Measurements from ENCODE around the gene GNG2.

DNA sequence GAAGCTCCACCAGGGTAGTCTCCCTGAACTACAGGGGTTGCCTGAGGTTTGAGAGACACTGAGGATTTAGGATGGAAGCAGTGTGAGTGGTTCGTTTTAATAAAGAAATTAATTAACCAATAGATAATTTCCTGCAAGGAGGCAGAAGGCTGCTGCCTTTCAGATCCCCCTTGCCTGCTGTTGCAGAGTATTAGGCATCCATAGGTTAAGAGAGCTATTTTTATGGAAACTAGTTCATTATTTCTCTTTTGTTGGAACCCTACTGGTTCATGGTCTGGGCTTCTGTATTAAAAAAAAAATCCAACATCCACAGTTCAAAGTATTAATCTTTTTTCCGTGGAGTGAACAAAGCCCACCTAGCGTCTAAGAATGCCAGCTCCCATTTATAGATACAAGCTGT is 78.4 kb downstream of the GNG2 start:
- TF ChIP-seq, protein P1, sequence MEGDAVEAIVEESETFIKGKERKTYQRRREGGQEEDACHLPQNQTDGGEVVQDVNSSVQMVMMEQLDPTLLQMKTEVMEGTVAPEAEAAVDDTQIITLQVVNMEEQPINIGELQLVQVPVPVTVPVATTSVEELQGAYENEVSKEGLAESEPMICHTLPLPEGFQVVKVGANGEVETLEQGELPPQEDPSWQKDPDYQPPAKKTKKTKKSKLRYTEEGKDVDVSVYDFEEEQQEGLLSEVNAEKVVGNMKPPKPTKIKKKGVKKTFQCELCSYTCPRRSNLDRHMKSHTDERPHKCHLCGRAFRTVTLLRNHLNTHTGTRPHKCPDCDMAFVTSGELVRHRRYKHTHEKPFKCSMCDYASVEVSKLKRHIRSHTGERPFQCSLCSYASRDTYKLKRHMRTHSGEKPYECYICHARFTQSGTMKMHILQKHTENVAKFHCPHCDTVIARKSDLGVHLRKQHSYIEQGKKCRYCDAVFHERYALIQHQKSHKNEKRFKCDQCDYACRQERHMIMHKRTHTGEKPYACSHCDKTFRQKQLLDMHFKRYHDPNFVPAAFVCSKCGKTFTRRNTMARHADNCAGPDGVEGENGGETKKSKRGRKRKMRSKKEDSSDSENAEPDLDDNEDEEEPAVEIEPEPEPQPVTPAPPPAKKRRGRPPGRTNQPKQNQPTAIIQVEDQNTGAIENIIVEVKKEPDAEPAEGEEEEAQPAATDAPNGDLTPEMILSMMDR (IDR thresholded peaks at IDR 0.05), result no peak
- TF ChIP-seq TAF1 (IDR thresholded peaks at IDR 0.05; ENCODE audit: borderline replicate concordance, low read depth, low read length), result no peak
- TF ChIP-seq, protein P2, sequence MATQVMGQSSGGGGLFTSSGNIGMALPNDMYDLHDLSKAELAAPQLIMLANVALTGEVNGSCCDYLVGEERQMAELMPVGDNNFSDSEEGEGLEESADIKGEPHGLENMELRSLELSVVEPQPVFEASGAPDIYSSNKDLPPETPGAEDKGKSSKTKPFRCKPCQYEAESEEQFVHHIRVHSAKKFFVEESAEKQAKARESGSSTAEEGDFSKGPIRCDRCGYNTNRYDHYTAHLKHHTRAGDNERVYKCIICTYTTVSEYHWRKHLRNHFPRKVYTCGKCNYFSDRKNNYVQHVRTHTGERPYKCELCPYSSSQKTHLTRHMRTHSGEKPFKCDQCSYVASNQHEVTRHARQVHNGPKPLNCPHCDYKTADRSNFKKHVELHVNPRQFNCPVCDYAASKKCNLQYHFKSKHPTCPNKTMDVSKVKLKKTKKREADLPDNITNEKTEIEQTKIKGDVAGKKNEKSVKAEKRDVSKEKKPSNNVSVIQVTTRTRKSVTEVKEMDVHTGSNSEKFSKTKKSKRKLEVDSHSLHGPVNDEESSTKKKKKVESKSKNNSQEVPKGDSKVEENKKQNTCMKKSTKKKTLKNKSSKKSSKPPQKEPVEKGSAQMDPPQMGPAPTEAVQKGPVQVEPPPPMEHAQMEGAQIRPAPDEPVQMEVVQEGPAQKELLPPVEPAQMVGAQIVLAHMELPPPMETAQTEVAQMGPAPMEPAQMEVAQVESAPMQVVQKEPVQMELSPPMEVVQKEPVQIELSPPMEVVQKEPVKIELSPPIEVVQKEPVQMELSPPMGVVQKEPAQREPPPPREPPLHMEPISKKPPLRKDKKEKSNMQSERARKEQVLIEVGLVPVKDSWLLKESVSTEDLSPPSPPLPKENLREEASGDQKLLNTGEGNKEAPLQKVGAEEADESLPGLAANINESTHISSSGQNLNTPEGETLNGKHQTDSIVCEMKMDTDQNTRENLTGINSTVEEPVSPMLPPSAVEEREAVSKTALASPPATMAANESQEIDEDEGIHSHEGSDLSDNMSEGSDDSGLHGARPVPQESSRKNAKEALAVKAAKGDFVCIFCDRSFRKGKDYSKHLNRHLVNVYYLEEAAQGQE (IDR thresholded peaks at IDR 0.05; ENCODE audit: low read depth, low read length), result no peak
- TF ChIP-seq RCOR1 (IDR thresholded peaks at IDR 0.05; ENCODE audit: low read length), result no peak
- no peak for TF ChIP-seq POLR2AphosphoS5 (IDR thresholded peaks at IDR 0.05; ENCODE audit: low read depth, low read length)
- TF ChIP-seq CHD2 (IDR thresholded peaks at IDR 0.05; ENCODE audit: low read length, partially characterized antibody), result no peak
- TF ChIP-seq SIN3A (IDR thresholded peaks at IDR 0.05; ENCODE audit: borderline replicate concordance, low read depth, low read length), result no peak
- TF ChIP-seq RAD21 (IDR thresholded peaks at IDR 0.05; ENCODE audit: low read length), result no peak
- TF ChIP-seq, protein P3, sequence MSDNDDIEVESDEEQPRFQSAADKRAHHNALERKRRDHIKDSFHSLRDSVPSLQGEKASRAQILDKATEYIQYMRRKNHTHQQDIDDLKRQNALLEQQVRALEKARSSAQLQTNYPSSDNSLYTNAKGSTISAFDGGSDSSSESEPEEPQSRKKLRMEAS (IDR thresholded peaks at IDR 0.05; ENCODE audit: low read depth), result no peak
- TF ChIP-seq RFX5 (IDR thresholded peaks at IDR 0.05; ENCODE audit: low read length), result no peak

Measured in SK-N-SH (cell line).